Dendritic cell treated with granulocyte-macrophage colony-stimulating factor and Interleukin-4, amounts not matched to agents 40 ng/mL and 50 ng/mL, for 4 days (primary cell): ENCODE data around the gene MEAK7.

Experiments
- H3K27ac Mint-ChIP-seq: one replicate; pipeline ENCODE4 v1.8.0; 2022; ENCODE audit warnings: mild to moderate bottlenecking, mixed read lengths
- H3K27me3 Mint-ChIP-seq: one replicate; pipeline ENCODE4 v1.8.0; 2022; ENCODE audit warnings: mild to moderate bottlenecking, mixed read lengths
- H3K36me3 Mint-ChIP-seq: one replicate; pipeline ENCODE4 v1.8.0; 2022; ENCODE audit warnings: low read depth, mixed read lengths
- H3K4me1 Mint-ChIP-seq: one replicate; pipeline ENCODE4 v1.8.0; 2022; ENCODE audit warnings: low read depth, mixed read lengths
- H3K4me3 Mint-ChIP-seq: one replicate; pipeline ENCODE4 v1.8.0; 2022; ENCODE audit warnings: mild to moderate bottlenecking, moderate library complexity, mixed read lengths
- H3K9me3 Mint-ChIP-seq: one replicate; pipeline ENCODE4 v1.8.0; 2022; ENCODE audit warnings: mixed read lengths
- intact Hi-C: fragments of 100-400 bp; cut with micrococcal nuclease; formaldehyde crosslinking; loops from one replicate; pipeline ENCODE4 v1.15.0; 2022

Gene MEAK7

GRCh38 chr16:84466692-84467091 is 37.8 kb downstream of the MEAK7 start:
- no peaks in the 10 kb centered on the region for H3K4me1 Mint-ChIP-seq
- peaks cover 26% of the 10 kb centered on the region for H3K9me3 Mint-ChIP-seq
- H3K4me3 Mint-ChIP-seq = no peak overlapping the region
- H3K36me3 Mint-ChIP-seq = peaks cover 48% of the 10 kb centered on the region
- no peaks in the 10 kb centered on the region for H3K27me3 Mint-ChIP-seq
- intact Hi-C loops = no loop called here
- no peak overlapping the region for H3K27ac Mint-ChIP-seq

- H3K27me3 Mint-ChIP-seq = no peaks in the 10 kb centered on the region
- H3K36me3 Mint-ChIP-seq = peaks cover 52% of the 10 kb centered on the region
- H3K4me3 Mint-ChIP-seq = no peak overlapping the region
- intact Hi-C loops = no loop called here
- no peaks in the 10 kb centered on the region for H3K4me1 Mint-ChIP-seq
- H3K27ac Mint-ChIP-seq = no peak overlapping the region
- peaks cover 22% of the 10 kb centered on the region for H3K9me3 Mint-ChIP-seq
Observed at GRCh38 chr16:84465154-84465553, 39.3 kb downstream of the MEAK7 start.

- intact Hi-C loops = no loop called here
- H3K4me1 Mint-ChIP-seq = no peaks in the 10 kb centered on the region
- no peak overlapping the region for H3K4me3 Mint-ChIP-seq
- H3K9me3 Mint-ChIP-seq = peaks cover 22% of the 10 kb centered on the region
- peaks cover 54% of the 10 kb centered on the region for H3K36me3 Mint-ChIP-seq
- H3K27me3 Mint-ChIP-seq = no peaks in the 10 kb centered on the region
- no peak overlapping the region for H3K27ac Mint-ChIP-seq
Observed at GRCh38 chr16:84464116-84464515, 40.3 kb downstream of the MEAK7 start.

GRCh38 chr16:84463221-84463620 is 41.2 kb downstream of the MEAK7 start:
- intact Hi-C loops = no loop called here
- Mint-ChIP-seq H3K9me3 (peaks cover 21% of the 10 kb centered on the region), H3K4me1 (no peaks in the 10 kb centered on the region), H3K36me3 (peaks cover 54% of the 10 kb centered on the region), H3K27ac (no peak overlapping the region), H3K27me3 (no peaks in the 10 kb centered on the region), H3K4me3 (no peak overlapping the region)

- intact Hi-C loops = no loop called here
- Mint-ChIP-seq H3K36me3 (peaks cover 47% of the 10 kb centered on the region), H3K4me3 (no peak overlapping the region)
Observed at GRCh38 chr16:84462296-84463210, 41.9 kb downstream of the MEAK7 start.

GRCh38 chr16:84461413-84462295 is 42.8 kb downstream of the MEAK7 start:
- H3K4me3 Mint-ChIP-seq = no peak overlapping the region
- intact Hi-C loops = no loop called here
- H3K27me3 Mint-ChIP-seq = no peaks in the 10 kb centered on the region
- H3K9me3 Mint-ChIP-seq = peaks cover 5% of the 10 kb centered on the region
- peaks cover 38% of the 10 kb centered on the region for H3K36me3 Mint-ChIP-seq
- no peak overlapping the region for H3K27ac Mint-ChIP-seq
- H3K4me1 Mint-ChIP-seq = no peaks in the 10 kb centered on the region

More at GRCh38 chr16:84462296-84463210, 41.9 kb downstream of the MEAK7 start:
- Mint-ChIP-seq H3K27ac (no peak overlapping the region), H3K9me3 (peaks cover 14% of the 10 kb centered on the region), H3K27me3 (no peaks in the 10 kb centered on the region), H3K4me1 (no peaks in the 10 kb centered on the region)

GRCh38 chr16:84461029-84461412 is 43.4 kb downstream of the MEAK7 start:
- H3K36me3 Mint-ChIP-seq = peaks cover 32% of the 10 kb centered on the region
- H3K27me3 Mint-ChIP-seq = no peaks in the 10 kb centered on the region
- no peak overlapping the region for H3K4me3 Mint-ChIP-seq
- no peaks in the 10 kb centered on the region for H3K9me3 Mint-ChIP-seq
- intact Hi-C loops = no loop called here
- H3K27ac Mint-ChIP-seq = no peak overlapping the region
- H3K4me1 Mint-ChIP-seq = no peaks in the 10 kb centered on the region

GRCh38 chr16:84460406-84461028 is 43.9 kb downstream of the MEAK7 start:
- Mint-ChIP-seq H3K4me1 (no peaks in the 10 kb centered on the region), H3K4me3 (no peak overlapping the region), H3K27me3 (no peaks in the 10 kb centered on the region), H3K27ac (no peak overlapping the region), H3K36me3 (peaks cover 27% of the 10 kb centered on the region), H3K9me3 (no peaks in the 10 kb centered on the region)
- intact Hi-C loops = no loop called here

- Mint-ChIP-seq H3K4me3 (no peak overlapping the region), H3K9me3 (no peaks in the 10 kb centered on the region), H3K27ac (no peak overlapping the region), H3K36me3 (peaks cover 26% of the 10 kb centered on the region), H3K27me3 (no peaks in the 10 kb centered on the region), H3K4me1 (no peaks in the 10 kb centered on the region)
- intact Hi-C loops = no loop called here
Observed at GRCh38 chr16:84459941-84460405, 44.5 kb downstream of the MEAK7 start.

- Mint-ChIP-seq H3K9me3 (no peaks in the 10 kb centered on the region), H3K4me3 (no peak overlapping the region), H3K4me1 (no peaks in the 10 kb centered on the region), H3K27ac (no peak overlapping the region), H3K27me3 (no peaks in the 10 kb centered on the region), H3K36me3 (peaks cover 26% of the 10 kb centered on the region)
- intact Hi-C loops = no loop called here
Observed at GRCh38 chr16:84459533-84459894, 44.9 kb downstream of the MEAK7 start.

GRCh38 chr16:84458606-84459532 is 45.6 kb downstream of the MEAK7 start:
- Mint-ChIP-seq H3K4me1 (no peaks in the 10 kb centered on the region), H3K27me3 (no peaks in the 10 kb centered on the region), H3K4me3 (no peak overlapping the region), H3K36me3 (peaks cover 22% of the 10 kb centered on the region), H3K27ac (no peak overlapping the region), H3K9me3 (no peaks in the 10 kb centered on the region)
- intact Hi-C loops = no loop called here

- H3K4me3 Mint-ChIP-seq = no peak overlapping the region
- no peaks in the 10 kb centered on the region for H3K4me1 Mint-ChIP-seq
- no peaks in the 10 kb centered on the region for H3K9me3 Mint-ChIP-seq
- peaks cover 2% of the 10 kb centered on the region for H3K27me3 Mint-ChIP-seq
- no peak overlapping the region for H3K27ac Mint-ChIP-seq
- intact Hi-C loops = no loop called here
- H3K36me3 Mint-ChIP-seq = peaks cover 1% of the 10 kb centered on the region
Observed at GRCh38 chr16:84455031-84455430, 49.4 kb downstream of the MEAK7 start.
